Stimulated activated naive CD8-positive, alpha-beta T cell treated with anti-CD3 and anti-CD28 coated beads, Interleukin-15, Interleukin-2, amounts not matched to agents 100 ng/mL and 50 ng/mL, for 24 hours (primary cell): Measurements from ENCODE around the gene MAP3K4.

Experiments
- H3K27ac Mint-ChIP-seq: one replicate; pipeline ENCODE4 v1.8.0; 2021; ENCODE audit warnings: mild to moderate bottlenecking, mixed read lengths
- H3K27me3 Mint-ChIP-seq: one replicate; pipeline ENCODE4 v1.8.0; 2021; ENCODE audit warnings: mixed read lengths
- H3K36me3 Mint-ChIP-seq: one replicate; pipeline ENCODE4 v1.8.0; 2021; ENCODE audit warnings: low read depth, mixed read lengths
- H3K4me1 Mint-ChIP-seq: one replicate; pipeline ENCODE4 v1.8.0; 2021; ENCODE audit warnings: low read depth, mixed read lengths
- H3K4me3 Mint-ChIP-seq: one replicate; pipeline ENCODE4 v1.8.0; 2021; ENCODE audit warnings: mild to moderate bottlenecking, mixed read lengths
- H3K9me3 Mint-ChIP-seq: one replicate; pipeline ENCODE4 v1.8.0; 2021; ENCODE audit warnings: mixed read lengths

Gene MAP3K4

DNA sequence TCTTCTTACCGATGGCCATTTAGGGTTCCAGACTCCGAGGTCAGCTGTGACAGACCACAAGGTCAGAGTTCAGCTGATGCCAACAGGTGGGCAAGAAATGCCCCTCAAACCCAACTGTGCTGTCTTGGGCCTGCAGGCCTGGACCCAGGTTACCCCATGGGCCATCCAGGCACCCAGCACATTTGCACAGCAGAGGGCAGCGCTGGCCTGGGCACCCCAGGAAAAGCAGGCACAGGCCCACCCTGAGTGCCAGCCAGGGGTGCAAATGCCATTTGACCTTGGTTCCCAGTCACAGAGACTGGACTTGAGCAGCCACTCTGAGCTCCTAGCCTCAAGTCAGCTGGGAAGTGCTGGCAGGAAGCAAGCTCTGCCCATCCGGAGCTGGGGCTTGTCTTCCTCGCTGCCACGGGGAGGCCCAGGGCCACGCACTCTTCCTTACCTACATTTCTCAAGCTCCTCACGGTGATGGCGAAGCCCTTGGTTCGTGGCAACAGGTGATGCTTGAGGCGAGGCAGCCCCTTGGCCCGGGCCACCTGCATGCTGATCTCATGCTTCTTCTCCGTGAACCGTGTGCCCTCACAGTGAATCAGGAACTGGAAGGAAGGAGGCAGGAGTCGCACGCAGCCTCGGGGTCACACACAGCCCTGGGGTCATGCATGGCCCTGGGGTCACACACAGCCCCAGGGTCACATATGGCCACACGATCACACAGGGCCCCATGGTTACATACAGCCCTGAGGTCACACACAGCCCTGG, 161.5 kb downstream of the MAP3K4 start:
- peaks cover 6% of the 10 kb centered on the region for H3K9me3 Mint-ChIP-seq

DNA sequence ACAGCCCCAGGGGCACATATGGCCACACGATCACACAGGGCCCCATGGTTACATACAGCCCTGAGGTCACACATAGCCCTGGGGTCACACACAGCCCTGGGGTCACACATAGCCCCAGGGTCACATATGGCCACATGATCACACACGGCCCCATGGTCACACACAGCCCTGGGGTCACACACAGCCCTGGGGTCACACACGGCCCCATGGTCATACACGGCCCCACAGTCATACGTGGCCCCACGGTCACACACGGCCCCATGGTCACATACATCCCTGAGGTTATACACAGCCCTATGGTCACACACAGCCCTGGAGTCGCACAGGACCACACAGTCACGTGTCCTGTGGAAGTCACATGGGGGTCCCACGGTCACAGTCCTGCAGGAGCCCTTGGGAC, 162.2 kb downstream of the MAP3K4 start:
- Mint-ChIP-seq H3K27me3 (no peaks in the 10 kb centered on the region), H3K4me3 (no peak overlapping the region), H3K9me3 (peaks cover 8% of the 10 kb centered on the region), H3K27ac (no peak overlapping the region), H3K4me1 (no peaks in the 10 kb centered on the region), H3K36me3 (peaks cover 13% of the 10 kb centered on the region)

More for the DNA sequence above, 161.5 kb downstream of the MAP3K4 start:
- H3K4me3 Mint-ChIP-seq, result no peak overlapping the region
- H3K36me3 Mint-ChIP-seq, result peaks cover 10% of the 10 kb centered on the region
- no peaks in the 10 kb centered on the region for H3K27me3 Mint-ChIP-seq
- no peaks in the 10 kb centered on the region for H3K4me1 Mint-ChIP-seq
- H3K27ac Mint-ChIP-seq, result no peak overlapping the region

DNA sequence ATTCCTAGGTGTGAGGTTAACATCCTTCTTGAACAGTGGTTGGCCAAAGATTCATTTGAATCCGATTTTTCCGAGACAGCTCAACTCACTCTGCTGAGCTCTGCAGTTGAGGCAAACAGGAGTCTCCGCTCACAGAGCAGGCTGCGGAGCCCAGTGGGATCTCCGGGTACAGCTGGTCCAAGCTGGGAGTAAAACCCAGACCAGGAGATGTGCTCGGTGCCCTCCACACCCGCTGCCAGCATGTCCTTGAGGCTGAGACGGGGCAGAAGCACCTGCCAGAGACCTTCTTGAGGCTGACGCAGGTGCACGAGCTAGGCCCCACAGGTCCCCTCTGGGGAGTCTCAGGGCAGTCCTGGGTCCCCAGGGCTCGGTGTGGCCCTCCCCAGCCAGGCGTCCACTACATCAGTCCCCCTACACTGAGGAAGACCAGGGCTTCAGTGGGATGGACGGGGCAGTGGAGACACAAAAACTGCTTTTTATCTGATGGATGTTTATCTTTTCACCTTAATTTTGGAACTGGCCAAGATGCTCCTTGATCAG, 163.3 kb downstream of the MAP3K4 start:
- Mint-ChIP-seq H3K27me3 (no peaks in the 10 kb centered on the region), H3K4me1 (no peaks in the 10 kb centered on the region), H3K4me3 (no peak overlapping the region), H3K36me3 (peaks cover 14% of the 10 kb centered on the region), H3K9me3 (peaks cover 8% of the 10 kb centered on the region), H3K27ac (no peak overlapping the region)

DNA sequence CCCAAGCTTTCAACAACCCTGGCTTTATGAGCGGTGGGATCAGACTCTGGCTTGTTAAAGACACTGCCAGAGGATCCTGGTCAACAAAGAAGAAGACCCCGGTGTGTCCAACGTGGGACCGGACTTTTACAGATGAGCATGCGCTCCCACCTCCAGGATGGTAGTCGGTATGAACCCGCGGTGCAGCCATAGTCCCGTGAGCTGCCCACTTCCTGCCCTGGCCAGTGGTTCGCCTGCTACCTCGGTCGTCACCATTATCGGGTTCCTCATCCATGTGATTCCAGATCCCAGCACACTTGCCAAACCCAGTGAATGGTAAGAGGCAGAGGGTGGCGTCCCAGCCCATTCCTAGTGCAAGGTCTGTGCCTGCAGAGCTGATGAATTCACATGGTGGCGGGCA, 169.6 kb downstream of the MAP3K4 start:
- Mint-ChIP-seq H3K4me3 (no peak overlapping the region), H3K9me3 (peaks cover 8% of the 10 kb centered on the region), H3K27ac (no peak overlapping the region), H3K27me3 (no peaks in the 10 kb centered on the region), H3K36me3 (peaks cover 27% of the 10 kb centered on the region), H3K4me1 (no peaks in the 10 kb centered on the region)

DNA sequence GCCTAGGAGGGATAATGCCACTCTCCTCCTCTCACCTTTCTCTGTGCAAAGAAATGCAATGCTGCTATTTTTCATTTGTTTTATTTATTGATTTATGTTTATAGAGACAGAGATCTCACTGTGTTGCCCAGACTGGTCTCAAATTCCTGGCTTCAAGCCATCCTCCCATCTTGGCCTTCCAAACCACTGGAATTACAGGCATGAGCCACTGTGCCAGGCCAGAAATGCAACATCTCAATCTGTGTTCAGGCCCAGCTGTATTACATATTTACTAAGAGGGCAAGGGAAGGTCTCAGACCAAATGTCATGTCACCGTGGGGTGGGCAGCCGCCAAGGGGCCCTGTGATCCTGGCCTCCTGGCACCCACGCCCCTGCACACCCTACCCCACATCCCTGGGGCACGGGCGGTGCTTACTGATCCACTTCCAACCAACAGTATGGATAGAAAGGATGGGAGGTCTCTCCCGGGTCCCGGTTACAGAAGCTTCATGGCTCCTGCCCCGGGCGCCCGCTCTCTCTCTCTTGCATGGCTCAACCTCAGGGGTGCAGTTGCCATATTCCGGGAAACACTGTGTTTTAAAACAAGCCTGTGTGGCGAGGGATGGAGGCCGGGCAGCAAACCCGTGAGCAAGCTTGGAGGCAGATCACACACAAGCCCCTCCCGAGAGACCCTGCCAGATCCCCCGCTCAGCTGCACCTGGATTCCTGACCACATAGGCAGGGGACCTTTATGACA, 170.5 kb downstream of the MAP3K4 start:
- Mint-ChIP-seq H3K4me3 (no peak overlapping the region), H3K27me3 (no peaks in the 10 kb centered on the region), H3K9me3 (peaks cover 8% of the 10 kb centered on the region), H3K27ac (no peak overlapping the region), H3K36me3 (peaks cover 27% of the 10 kb centered on the region), H3K4me1 (no peaks in the 10 kb centered on the region)

DNA sequence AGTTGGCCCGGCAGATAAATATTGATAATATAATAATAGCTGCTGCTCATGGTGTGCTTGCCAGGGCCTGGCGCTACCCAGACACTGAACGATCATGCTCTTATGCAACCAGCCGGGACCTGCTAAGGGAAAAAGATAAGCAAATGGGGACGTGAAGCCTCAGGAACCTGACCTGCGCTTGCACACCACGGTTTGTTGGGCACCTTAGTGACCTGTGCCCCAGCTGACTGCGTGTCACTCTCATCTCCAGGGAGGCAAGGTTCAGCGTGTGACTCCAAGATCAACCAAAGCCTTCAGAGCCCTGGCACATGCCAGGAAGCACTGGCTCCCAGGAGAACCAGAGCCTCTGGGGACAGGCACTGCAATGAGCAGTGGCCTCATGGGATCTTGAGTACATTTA, 171.2 kb downstream of the MAP3K4 start:
- H3K9me3 Mint-ChIP-seq, result peaks cover 6% of the 10 kb centered on the region
- H3K36me3 Mint-ChIP-seq, result peaks cover 25% of the 10 kb centered on the region
- no peak overlapping the region for H3K27ac Mint-ChIP-seq
- no peaks in the 10 kb centered on the region for H3K27me3 Mint-ChIP-seq
- no peaks in the 10 kb centered on the region for H3K4me1 Mint-ChIP-seq
- H3K4me3 Mint-ChIP-seq, result no peak overlapping the region

DNA sequence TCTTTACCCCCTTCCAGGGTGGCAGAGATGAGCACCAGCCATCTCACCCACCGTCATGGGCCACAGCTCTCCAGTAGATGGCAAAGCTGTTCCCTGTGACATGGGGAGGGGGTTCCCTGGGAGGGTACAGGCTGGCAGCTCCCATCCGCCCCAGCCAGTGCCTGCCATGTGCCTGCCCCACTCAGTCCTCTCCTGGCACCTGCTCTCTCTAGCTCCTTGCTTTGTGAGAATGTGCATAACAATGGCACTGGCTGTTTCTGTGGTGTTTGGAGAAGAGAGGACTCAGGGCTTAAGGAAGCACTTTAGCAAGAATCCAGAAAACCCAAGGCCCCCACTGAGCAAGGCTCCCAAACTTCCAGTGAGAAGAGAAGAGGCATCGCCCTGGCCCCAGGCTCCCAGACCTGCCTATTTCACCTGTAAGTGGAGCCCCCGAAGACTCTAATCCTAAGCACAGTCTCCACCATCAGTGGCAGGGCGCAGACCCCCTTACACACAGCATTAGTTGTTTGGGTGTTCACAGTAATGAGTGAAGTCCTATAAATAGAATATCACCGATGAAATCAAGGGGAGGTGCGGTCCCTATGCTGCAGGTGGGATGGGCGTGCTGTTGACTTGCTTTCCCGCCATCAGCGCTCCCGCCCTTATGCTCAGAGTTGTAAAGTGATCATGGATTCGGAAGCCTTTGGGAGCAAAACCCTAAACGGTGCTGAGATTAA, 172.1 kb downstream of the MAP3K4 start:
- no peaks in the 10 kb centered on the region for H3K27me3 Mint-ChIP-seq
- no peaks in the 10 kb centered on the region for H3K9me3 Mint-ChIP-seq
- H3K4me3 Mint-ChIP-seq, result no peak overlapping the region
- no peaks in the 10 kb centered on the region for H3K4me1 Mint-ChIP-seq
- peaks cover 19% of the 10 kb centered on the region for H3K36me3 Mint-ChIP-seq
- no peak overlapping the region for H3K27ac Mint-ChIP-seq

DNA sequence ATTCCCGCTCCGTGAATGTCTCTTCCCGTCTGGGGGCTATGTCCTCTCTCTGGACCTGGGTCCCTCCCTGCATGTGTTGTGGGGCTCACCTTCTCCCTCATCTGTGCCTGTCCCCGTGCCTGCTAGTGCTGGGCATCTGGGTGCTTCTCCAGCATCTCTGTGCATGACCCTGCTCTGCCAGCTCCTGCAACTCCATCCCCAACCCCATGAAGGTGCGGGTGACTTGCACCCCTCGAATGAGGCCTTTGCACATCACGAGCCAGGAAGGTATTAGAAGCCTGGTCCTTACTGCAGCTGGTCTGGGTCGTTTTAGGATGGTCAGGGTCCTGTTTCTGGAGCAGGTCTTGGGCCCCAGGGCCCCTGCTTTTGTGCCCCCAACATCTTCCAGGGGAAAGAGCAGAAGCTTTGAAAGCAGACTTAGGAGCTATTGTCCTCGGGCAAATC, 172.6 kb downstream of the MAP3K4 start:
- peaks cover 17% of the 10 kb centered on the region for H3K36me3 Mint-ChIP-seq
- H3K4me3 Mint-ChIP-seq, result no peak overlapping the region
- H3K4me1 Mint-ChIP-seq, result no peaks in the 10 kb centered on the region
- no peaks in the 10 kb centered on the region for H3K9me3 Mint-ChIP-seq
- H3K27me3 Mint-ChIP-seq, result no peaks in the 10 kb centered on the region
- H3K27ac Mint-ChIP-seq, result no peak overlapping the region

DNA sequence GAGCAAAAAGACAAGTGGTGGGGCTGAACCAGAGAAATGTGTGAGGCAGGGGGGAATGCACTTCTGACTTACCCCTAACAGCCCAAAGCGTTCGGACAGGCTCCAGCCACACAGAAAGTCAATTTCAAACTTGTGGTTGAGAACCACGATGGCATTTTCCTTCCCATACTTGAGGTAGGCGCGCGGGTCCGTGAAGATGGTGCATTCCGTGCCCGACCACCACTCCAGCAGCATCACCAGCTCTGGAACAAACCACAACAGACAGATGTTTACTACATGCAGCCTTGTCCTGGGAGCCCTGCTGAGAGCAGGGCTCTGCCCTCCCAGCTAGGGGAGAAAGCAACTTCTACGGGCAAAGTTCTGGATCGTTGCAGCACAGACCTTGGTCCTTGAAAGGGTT, 174.6 kb downstream of the MAP3K4 start:
- Mint-ChIP-seq H3K36me3 (peaks cover 10% of the 10 kb centered on the region), H3K9me3 (no peaks in the 10 kb centered on the region), H3K4me1 (peaks cover 12% of the 10 kb centered on the region), H3K4me3 (no peak overlapping the region), H3K27me3 (no peaks in the 10 kb centered on the region), H3K27ac (no peak overlapping the region)

DNA sequence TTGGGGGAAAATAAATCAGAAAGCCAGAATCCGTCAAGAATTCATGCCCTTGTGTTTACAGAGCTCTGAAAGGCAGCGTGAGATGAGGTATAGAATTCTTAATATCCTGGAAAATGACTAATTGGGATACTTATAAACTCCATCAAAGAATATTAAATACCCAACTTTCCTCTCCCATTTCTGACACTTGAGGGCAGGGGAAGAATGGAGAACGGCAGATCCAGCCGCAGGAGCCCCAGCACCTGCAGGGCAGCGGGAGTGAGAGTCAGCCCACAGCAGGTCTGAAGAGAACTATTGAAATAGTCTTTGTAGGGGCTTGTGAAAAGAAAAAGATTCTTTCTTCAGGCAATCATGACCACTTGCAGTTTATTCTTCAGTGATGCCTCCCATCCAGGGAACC, 175.1 kb downstream of the MAP3K4 start:
- Mint-ChIP-seq H3K4me3 (no peak overlapping the region), H3K9me3 (no peaks in the 10 kb centered on the region), H3K27ac (no peak overlapping the region), H3K4me1 (peaks cover 12% of the 10 kb centered on the region), H3K27me3 (no peaks in the 10 kb centered on the region), H3K36me3 (peaks cover 10% of the 10 kb centered on the region)
